Measurements from ENCODE around the gene TAS2R16.

DNA sequence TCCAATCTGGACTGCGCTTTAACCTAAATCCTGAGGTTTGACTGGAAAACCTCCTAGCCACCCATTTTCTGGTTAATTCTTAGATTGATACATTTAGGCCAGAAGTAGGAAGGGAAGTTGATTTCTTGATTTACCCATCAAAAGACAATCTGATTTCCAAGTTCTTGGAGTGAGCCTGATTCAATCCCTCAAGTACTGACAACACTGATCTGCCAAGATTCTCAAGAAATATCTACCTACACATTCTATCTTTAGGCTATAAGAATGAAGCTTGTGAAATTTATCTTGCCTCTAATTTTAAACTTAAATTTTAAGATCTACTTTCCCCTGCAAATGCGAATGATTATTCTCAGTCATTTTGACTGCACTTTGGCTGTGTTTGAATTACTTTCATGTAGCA is 5.9 kb downstream of the TAS2R16 start:
- TF ChIP-seq CREM (IDR thresholded peaks at IDR 0.05) (no peak), CREM (CRISPR knock-in tag; IDR thresholded peaks at IDR 0.05) (no peak), ZNF839 (CRISPR knock-in tag; IDR thresholded peaks at IDR 0.05; ENCODE audit: borderline replicate concordance) (no peak)
- TF ChIP-seq, protein P1, sequence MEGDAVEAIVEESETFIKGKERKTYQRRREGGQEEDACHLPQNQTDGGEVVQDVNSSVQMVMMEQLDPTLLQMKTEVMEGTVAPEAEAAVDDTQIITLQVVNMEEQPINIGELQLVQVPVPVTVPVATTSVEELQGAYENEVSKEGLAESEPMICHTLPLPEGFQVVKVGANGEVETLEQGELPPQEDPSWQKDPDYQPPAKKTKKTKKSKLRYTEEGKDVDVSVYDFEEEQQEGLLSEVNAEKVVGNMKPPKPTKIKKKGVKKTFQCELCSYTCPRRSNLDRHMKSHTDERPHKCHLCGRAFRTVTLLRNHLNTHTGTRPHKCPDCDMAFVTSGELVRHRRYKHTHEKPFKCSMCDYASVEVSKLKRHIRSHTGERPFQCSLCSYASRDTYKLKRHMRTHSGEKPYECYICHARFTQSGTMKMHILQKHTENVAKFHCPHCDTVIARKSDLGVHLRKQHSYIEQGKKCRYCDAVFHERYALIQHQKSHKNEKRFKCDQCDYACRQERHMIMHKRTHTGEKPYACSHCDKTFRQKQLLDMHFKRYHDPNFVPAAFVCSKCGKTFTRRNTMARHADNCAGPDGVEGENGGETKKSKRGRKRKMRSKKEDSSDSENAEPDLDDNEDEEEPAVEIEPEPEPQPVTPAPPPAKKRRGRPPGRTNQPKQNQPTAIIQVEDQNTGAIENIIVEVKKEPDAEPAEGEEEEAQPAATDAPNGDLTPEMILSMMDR (CRISPR knock-in tag; IDR thresholded peaks at IDR 0.05), result no peak
- TF ChIP-seq, protein P2, sequence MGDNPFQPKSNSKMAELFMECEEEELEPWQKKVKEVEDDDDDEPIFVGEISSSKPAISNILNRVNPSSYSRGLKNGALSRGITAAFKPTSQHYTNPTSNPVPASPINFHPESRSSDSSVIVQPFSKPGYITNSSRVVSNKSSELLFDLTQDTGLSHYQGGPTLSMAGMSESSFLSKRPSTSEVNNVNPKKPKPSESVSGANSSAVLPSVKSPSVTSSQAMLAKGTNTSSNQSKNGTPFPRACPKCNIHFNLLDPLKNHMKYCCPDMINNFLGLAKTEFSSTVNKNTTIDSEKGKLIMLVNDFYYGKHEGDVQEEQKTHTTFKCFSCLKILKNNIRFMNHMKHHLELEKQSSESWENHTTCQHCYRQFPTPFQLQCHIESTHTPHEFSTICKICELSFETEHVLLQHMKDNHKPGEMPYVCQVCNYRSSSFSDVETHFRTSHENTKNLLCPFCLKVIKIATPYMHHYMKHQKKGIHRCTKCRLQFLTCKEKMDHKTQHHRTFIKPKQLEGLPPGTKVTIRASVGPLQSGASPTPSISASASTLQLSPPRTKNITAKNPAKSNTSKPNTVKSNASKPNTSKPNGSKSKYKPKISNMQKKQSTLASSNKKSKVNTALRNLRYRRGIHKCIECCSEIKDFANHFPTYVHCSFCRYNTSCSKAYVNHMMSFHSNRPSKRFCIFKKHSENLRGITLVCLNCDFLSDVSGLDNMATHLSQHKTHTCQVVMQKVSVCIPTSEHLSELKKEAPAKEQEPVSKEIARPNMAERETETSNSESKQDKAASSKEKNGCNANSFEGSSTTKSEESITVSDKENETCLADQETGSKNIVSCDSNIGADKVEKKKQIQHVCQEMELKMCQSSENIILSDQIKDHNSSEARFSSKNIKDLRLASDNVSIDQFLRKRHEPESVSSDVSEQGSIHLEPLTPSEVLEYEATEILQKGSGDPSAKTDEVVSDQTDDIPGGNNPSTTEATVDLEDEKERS (CRISPR knock-in tag; IDR thresholded peaks at IDR 0.05), result no peak

All from HepG2 (cell line).